ENCODE data around the gene NEB. TPM values are rescaled to one million over a fixed set of nuclear protein-coding genes. Genes with fewer than 3 reads are reported as not detected.
"Not testable (repeated sequence)": the region's sequence is repeated elsewhere in the genome, so short reads cannot be mapped to it uniquely, and the experiment has no call there.

Gene NEB
- total and polyA plus RNA-seq, 7 donors = 796 to 7,790 (median 2,020) TPM

DNA sequence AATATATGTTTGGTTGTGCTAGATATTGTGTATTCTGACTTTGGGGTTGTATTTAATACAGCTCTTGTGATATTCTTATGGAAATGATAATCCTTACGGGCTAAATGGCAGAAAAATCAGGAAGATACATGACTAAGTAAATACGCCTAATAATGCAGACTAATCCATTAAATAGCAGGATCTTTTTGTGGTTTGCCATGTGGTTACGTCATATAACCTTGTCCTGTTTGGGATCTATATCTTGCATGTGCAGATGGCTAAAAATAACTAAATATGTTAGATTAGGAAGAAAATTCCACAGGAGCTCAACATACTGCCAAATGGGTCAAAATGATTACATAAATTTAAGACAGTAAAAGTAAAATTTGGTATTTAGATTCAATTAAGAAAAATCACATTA, 83.0 kb downstream of the NEB start:
- intact Hi-C loops (cut with DNase I) = no loop called here
- Histone ChIP-seq H3K36me3 (ENCODE audit: insufficient read depth in 1 of 2, low read depth in 1 of 2) (peaks cover 8 to 98% of the 10 kb centered on the region in 2 donors), H3K9me3 (no peaks in the 10 kb centered on the region), H3K27ac (peak overlapping the region; percentile 78), H3K4me1 (peaks cover 67% of the 10 kb centered on the region), H3K4me3 (no peak overlapping the region), H3K27me3 (ENCODE audit: insufficient read depth in 3 of 3, low read length in 2 of 3) (no peaks in the 10 kb centered on the region)
- TF ChIP-seq CTCF (IDR thresholded peaks at IDR 0.05) = no peak
- DNase-seq (no peak), ATAC-seq (no peak)
- WGBS, 3 donors = 74 to 84% (median 77%) methylated on average over 3 of the region's 3 CpGs

GRCh38 chr2:151650456-151650855, 83.8 kb downstream of the NEB start:
- Histone ChIP-seq H3K27ac (peak overlapping the region; percentile 78), H3K4me1 (peaks cover 60% of the 10 kb centered on the region), H3K27me3 (ENCODE audit: insufficient read depth in 3 of 3, low read length in 2 of 3) (no peaks in the 10 kb centered on the region), H3K9me3 (no peaks in the 10 kb centered on the region), H3K4me3 (no peak overlapping the region), H3K36me3 (ENCODE audit: insufficient read depth in 1 of 2, low read depth in 1 of 2) (peaks cover 8 to 98% of the 10 kb centered on the region in 2 donors)
- intact Hi-C loops (cut with DNase I) = no loop called here
- 50 to 77% (median 52%) methylated on average over 3 of the region's 3 CpGs for WGBS, 3 donors
- no peak for TF ChIP-seq CTCF (IDR thresholded peaks at IDR 0.05)
- peak; percentile 38 to 57 (median 47) for ATAC-seq
- DNase-seq = no peak

DNA sequence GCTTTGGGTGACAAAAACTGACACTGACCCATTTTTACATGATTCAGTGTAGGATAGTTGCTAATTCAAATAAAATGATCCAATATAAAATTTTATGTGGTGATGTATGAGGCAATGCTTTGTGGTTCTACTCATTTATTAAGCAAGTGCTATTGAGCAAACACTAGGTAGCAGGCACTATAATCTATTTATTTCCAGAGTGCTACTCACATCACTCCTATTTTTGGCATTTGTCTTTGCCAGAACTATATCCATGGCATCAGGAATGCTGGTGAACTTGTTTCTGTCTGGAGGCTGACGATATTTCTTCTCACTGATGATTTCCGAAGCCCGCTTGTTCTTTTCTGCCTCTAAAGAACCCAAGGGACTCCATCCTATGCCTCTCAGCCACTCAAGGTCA, 84.3 kb downstream of the NEB start:
- H3K4me3 ChIP-seq = no peak overlapping the region
- ATAC-seq (peak; percentile 79 to 94 (median 90)), DNase-seq (no peak)
- no peaks in the 10 kb centered on the region for H3K27me3 ChIP-seq (ENCODE audit: insufficient read depth in 3 of 3, low read length in 2 of 3)
- 24 to 35% (median 28%) methylated on average over 3 of the region's 3 CpGs for WGBS, 3 donors
- peaks cover 8 to 98% of the 10 kb centered on the region in 2 donors for H3K36me3 ChIP-seq (ENCODE audit: insufficient read depth in 1 of 2, low read depth in 1 of 2)
- intact Hi-C loops (cut with DNase I) = no loop called here
- H3K27ac ChIP-seq = peak overlapping the region; percentile 78
- no peaks in the 10 kb centered on the region for H3K9me3 ChIP-seq
- peaks cover 55% of the 10 kb centered on the region for H3K4me1 ChIP-seq
- no peak for TF ChIP-seq CTCF (IDR thresholded peaks at IDR 0.05)

DNA sequence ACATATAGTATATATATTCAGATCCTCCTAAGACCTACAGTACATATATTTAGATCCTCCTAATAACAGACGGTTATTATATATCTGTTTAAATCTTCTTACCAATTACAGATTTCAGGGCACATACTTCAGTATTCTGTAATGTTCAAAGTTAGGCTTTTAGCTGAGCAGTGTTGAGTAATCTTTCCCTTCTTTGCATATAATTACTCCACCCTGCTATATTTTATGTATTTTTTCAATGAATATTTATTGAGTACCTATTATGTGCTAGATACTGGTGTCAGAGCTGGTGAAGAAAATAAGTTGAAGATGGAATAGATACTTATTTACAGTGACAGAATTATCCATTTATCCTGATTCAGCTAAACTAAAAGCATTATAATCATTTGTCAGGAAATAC, 84.9 kb downstream of the NEB start:
- H3K27ac ChIP-seq = peak overlapping the region; percentile 78
- 67 to 71% (median 69%) methylated on average over 1 of the region's 1 CpG for WGBS, 3 donors

DNA sequence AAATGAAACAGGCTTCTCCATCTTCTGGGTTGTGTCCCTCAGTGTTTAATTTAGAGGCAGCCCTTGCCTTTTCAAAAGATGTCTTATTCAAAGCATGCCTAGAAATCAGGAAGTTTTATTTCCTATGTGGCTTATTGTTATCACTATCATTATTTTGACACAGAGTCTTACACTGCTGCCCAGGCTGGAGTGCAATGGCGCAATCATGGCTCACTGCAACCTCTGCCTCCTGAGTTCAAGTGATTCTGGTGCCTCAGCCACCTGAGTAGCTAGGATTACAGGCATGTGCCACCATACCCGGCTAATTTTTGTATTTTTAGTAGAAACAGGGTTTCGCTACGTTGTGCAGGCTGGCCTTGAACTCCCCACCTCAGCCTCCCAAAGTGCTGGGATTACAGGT, 87.8 kb downstream of the NEB start:
- H3K36me3 ChIP-seq (ENCODE audit: insufficient read depth in 1 of 2, low read depth in 1 of 2) = peaks cover 8 to 98% of the 10 kb centered on the region in 2 donors
- H3K9me3 ChIP-seq; intact Hi-C loops (cut with DNase I); H3K4me3 ChIP-seq; DNase-seq; H3K27me3 ChIP-seq (ENCODE audit: insufficient read depth in 3 of 3, low read length in 2 of 3); ATAC-seq: not testable (repeated sequence)
- 73 to 92% (median 82%) methylated on average over 4 of the region's 4 CpGs for WGBS, 3 donors
- H3K27ac ChIP-seq = peak overlapping the region; percentile 46
- peaks cover 41% of the 10 kb centered on the region for H3K4me1 ChIP-seq

More for the DNA sequence above, 84.9 kb downstream of the NEB start:
- H3K36me3 ChIP-seq (ENCODE audit: insufficient read depth in 1 of 2, low read depth in 1 of 2) = peaks cover 8 to 98% of the 10 kb centered on the region in 2 donors
- no peak overlapping the region for H3K4me3 ChIP-seq
- no peak for TF ChIP-seq CTCF (IDR thresholded peaks at IDR 0.05)
- no peaks in the 10 kb centered on the region for H3K9me3 ChIP-seq
- intact Hi-C loops (cut with DNase I) = no loop called here
- H3K4me1 ChIP-seq = peaks cover 54% of the 10 kb centered on the region
- no peak for DNase-seq
- no peak for ATAC-seq
- H3K27me3 ChIP-seq (ENCODE audit: insufficient read depth in 3 of 3, low read length in 2 of 3) = no peaks in the 10 kb centered on the region

Data from psoas muscle (tissue), 8 donors.